Cardiac septum (tissue), 1 donor: Measurements from ENCODE around the gene GNA15. TPM values are rescaled to one million over a fixed set of nuclear protein-coding genes. Genes with fewer than 3 reads are reported as not detected.
"Not testable (repeated sequence)": the region's sequence is repeated elsewhere in the genome, so short reads cannot be mapped to it uniquely, and the experiment has no call there.

ENCODE experiments used
- DNase-seq: peaks from one replicate; pipeline ENCODE4 v3.0.0-alpha.2; 2020; ENCODE audit warnings: low spot score
- intact Hi-C: fragments of 100-400 bp; cut with DNase I; formaldehyde crosslinking; loops from one replicate; pipeline ENCODE4 v1.14.0; 2022
- total RNA-seq: library from RNA; stranded (reverse); fragmentation: NEBNext Ultra II Directional; extraction: Animal tissue kit (Norgen Biotek cat#: 25700); gene quantifications from one replicate; pipeline ENCODE4 v1.2.1, GENCODE V29; 2021
- donor health status: DM: no; HTN: no; CAD: no.

GNA15 gene
- total RNA-seq, 1 donor from 2014 or later = 1.9 TPM

- DNase-seq = no peak
- intact Hi-C loops = no loop called here
These were observed 4.8 kb downstream of the GNA15 start for GRCh38 chr19:3140667-3141038.

DNA sequence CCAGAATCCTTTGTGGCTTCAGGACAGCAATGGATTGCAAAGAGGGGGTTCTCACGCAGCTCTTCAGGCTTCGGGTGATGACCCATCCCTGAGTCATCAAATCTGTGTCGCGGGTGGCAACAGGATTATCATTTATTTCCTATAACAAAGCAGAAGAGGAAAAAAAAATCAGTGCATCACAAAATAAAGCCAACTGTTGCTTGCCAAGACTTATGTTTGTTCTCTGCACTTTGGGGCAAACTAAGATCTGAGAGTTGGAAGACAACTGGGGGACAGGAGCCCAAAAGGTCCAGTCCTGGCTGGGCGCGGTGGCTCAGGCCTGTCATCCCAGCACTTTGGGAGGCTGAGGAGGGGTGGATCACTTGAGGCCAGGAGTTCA, 6.4 kb downstream of the GNA15 start:
- DNase-seq = no peak

GRCh38 chr19:3142781-3143337, 7.0 kb downstream of the GNA15 start:
- DNase-seq = no peak
- intact Hi-C loops = no loop called here

More for the DNA sequence above, 6.4 kb downstream of the GNA15 start:
- intact Hi-C loops = no loop called here

- intact Hi-C loops = no loop called here
- DNase-seq = no peak
These were observed 10.3 kb downstream of the GNA15 start for GRCh38 chr19:3145909-3146676.

- intact Hi-C loops = no loop called here
- no peak for DNase-seq
These were observed 10.9 kb downstream of the GNA15 start for GRCh38 chr19:3146677-3147100.

GRCh38 chr19:3148503-3148902, 12.7 kb downstream of the GNA15 start:
- DNase-seq = no peak
- intact Hi-C loops = no loop called here

GRCh38 chr19:3149089-3149488, 13.3 kb downstream of the GNA15 start:
- intact Hi-C loops = no loop called here
- DNase-seq = no peak

- intact Hi-C loops = no loop called here
- DNase-seq = no peak
These were observed 14.0 kb downstream of the GNA15 start for GRCh38 chr19:3149526-3150505.

DNA sequence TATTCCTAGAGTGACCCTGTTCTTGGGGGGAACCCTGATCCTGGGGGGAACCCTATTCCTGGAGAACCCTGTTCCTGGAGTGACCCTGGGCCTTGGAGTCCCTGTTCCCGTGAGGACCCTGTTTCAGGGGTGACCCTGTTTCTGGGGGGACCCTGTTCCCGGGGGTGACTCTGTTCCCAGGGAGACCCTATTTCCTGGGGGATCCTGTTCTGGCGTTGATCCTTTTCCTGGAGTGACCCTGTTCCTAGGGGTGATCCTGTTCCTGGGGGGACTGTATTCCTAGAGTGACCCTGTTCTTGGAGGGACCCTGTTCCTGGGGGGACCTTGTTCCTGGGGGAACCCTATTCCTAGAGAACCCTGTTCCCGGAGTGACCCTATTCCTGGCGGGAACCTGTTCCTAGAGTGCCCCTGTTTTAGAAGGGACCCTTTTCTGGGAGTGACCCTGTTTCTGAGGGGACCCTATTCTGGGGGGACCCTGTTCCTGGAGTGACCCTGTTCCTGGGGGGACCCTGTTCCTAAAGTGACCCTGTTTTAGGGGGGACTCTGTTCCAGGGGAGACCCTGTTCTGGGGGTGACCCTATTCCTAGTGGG, 15.0 kb downstream of the GNA15 start:
- intact Hi-C loops = no loop called here
- DNase-seq = no peak

- DNase-seq = no peak
- intact Hi-C loops = no loop called here
These were observed 16.0 kb downstream of the GNA15 start for GRCh38 chr19:3151563-3152418.

DNA sequence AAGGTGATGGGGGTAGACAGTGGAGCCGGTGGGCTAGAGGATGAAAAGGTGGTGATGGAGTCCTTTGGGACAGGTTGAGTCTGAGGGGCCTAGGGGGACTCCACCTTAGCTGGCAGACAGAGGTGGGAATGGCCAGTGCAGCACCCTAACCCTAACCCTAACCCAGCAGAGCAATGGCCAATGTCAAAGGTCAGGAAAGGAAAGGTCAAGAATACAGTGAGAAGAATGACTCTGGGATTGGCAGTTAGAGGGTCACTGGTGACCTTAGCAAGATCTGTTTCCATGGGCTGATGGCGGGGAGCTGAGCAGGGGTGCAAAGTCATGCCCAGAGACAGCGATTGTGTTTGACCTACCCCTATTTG, 16.6 kb downstream of the GNA15 start:
- no peak for DNase-seq
- intact Hi-C loops = no loop called here

DNA sequence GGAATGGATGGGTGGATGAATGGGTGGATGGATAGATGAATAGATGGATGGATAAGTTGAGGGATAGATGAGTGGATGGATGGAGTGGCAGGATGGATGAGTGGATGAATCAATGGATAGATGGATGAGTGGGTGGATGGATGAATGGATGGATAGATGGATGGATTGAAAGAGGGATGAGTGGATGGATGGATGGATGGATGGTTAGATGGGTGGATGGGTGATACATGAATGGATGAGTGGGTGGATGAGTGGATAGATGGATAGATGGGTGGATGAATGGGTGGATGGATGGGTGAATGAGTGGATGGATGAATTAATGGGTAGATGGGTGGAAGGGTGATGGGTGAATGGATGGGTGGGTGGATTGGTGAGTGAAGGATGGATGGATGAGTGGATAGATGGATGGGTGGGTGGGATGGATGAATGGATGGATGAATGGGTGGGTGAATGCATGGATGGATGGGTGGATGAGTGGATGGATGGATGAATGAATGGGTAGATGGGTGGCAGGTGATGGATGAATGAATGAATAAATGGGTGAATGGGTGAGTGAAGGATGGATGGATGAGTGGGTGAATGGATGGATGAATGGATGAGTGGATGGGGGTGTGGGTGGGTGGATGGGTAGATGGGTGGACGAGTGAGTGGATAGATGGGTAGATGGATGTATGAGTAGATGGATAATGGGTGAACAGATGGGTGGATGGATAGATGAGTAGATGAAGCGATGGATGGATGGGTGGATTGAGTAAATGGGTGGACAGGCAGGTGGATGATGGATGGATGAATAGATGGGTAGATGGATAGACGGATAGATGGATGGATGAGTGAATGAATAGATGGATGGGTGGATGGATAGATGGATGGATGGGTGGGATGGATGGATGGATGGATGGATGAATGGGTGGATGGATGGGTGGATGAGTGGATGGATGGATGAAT, 17.7 kb downstream of the GNA15 start:
- intact Hi-C loops = no loop called here

DNA sequence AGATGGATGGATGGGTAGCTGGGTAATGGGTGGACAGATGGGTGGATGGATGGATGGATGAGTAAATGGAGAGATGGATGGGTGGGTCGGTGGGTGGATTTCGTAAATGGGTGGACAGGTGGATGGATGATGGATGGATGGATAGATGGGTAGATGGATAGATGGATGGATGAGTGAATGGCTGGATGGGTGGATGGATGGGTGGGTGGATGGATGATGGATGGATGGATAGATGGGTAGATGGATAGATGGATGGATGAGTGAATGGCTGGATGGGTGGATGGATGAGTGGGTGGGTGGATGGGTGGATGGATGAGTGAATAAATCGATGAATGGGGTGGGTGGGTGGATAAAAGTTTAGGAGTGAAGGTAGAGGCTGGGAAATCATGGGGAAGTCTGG, 18.6 kb downstream of the GNA15 start:
- DNase-seq, intact Hi-C loops: not testable (repeated sequence)

More for the DNA sequence above, 17.7 kb downstream of the GNA15 start:
- no peak for DNase-seq

DNA sequence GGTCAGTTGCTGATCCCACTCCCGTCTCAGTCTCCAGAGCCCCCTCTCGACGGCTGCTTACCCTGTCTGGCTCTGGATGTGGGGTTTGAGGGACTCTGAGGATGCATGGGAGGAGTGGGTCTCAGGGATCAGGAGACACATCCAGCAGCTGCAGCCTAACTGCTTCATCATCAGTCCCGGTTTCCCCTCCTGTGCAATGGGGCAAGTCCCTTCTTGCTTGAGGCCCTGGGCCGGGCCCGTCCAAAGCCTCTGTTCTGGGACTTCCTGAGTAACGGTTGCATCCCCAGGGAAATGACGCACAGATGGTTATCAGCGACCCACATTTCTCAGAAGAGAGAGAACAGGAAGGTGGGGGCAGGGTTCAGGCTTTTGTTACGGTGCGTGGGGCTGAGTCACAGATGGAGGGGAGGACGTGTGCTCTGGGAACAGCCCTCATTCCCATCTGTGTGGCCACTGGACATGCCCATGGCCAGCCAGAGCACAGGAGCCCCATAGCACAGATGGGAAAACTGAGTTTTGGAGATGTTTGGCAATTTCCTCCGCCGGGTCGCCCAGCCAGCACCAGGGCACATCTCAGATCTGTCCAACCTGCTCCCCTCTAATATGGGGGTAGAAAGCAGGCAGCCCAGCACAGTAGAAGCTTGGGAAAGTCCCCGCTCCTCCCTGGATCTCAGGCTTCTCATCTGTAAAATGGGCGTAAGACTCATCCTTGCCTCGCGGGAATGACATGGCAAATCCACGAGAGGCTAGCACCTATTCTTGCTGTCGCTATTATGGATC, 19.3 kb downstream of the GNA15 start:
- peak; percentile 89 for DNase-seq
- intact Hi-C loops = no loop called here

- intact Hi-C loops = no loop called here
- no peak for DNase-seq
These were observed 21.4 kb downstream of the GNA15 start for GRCh38 chr19:3157096-3157845.

DNA sequence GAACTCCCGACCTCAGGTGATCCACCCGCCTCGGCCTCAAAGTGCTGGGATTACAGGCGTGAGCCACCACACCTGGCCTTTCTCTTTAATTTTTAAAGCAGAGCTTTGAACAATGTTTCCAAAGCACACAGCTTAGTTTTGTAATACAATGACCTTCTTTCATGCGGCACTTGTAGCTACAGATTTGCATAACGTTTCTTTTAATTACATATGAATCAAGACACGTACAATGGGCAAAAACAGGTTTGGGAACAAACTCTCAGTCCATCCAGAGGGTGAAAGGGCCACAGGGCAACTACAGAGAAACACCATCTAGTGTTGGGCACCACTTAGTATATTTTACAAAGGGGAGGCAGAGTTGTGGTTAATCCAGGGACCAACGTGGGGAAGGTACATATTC, 23.7 kb downstream of the GNA15 start:
- no peak for DNase-seq
- intact Hi-C loops = no loop called here

DNA sequence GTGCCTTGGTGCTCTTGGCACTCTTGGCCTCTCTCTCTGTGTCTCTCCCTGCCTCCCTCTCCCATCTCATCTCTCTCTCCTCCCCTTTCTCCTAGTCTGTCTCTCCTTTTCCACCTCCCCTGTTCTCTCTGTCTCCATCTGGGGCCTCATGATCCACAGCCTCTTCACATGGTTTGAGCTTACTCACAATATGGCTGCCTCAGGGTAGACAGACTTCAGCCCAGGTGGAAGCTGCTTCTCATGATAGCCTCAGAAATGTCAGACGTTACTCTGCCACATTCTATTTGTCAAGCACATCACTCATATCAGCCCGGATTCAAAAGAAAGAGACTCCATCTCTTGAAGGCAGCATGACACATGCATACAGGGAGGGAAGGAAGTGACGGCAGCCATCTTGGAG, 24.4 kb downstream of the GNA15 start:
- intact Hi-C loops = loop anchor here (5.0 kb wide), 3 partner anchors 33 to 198 kb away; no protein-coding TSS in a partner anchor
- DNase-seq = no peak
